Mesothelial cell of epicardium (in vitro differentiated cells): ENCODE data around the gene S100G. TPM values are rescaled to one million over a fixed set of nuclear protein-coding genes. Genes with fewer than 3 reads are reported as not detected.

Experiments used
- DNase-seq, 2 experiments: peaks; one replicate each; pipeline ENCODE4 v3.0.0; 2021; ENCODE audit warnings: low spot score in 2 of 2; ENCODE audit not compliant: unreplicated experiment in 2 of 2
- H3K27ac Mint-ChIP-seq: 2 replicates; pipeline ENCODE4 v1.8.0; 2021; ENCODE audit warnings: mixed read lengths
- H3K27me3 Mint-ChIP-seq: 2 replicates; pipeline ENCODE4 v1.8.0; 2021; ENCODE audit warnings: low read depth, mixed read lengths
- H3K36me3 Mint-ChIP-seq: 2 replicates; pipeline ENCODE4 v1.8.0; 2021; ENCODE audit warnings: mixed read lengths
- H3K4me1 Mint-ChIP-seq: 2 replicates; pipeline ENCODE4 v1.8.0; 2021; ENCODE audit warnings: mixed read lengths
- H3K4me3 Mint-ChIP-seq: 2 replicates; pipeline ENCODE4 v1.8.0; 2021; ENCODE audit warnings: mild to moderate bottlenecking, moderate library complexity, mixed read lengths
- H3K9me3 Mint-ChIP-seq: 2 replicates; pipeline ENCODE4 v1.8.0; 2021; ENCODE audit warnings: mixed read lengths
- total RNA-seq: library from RNA; stranded (reverse); gene quantifications from 3 replicates; pipeline ENCODE4 v1.2.1, GENCODE V29; 2021
- TF ChIP-seq, protein P1 (sequence below): fragments of 200-600 bp; sonication (generic); IDR thresholded peaks from one replicate; pipeline ENCODE4 v1.5.0; 2021; ENCODE audit warnings: antibody characterized with exemption; ENCODE audit not compliant: unreplicated experiment

The S100G gene
- total RNA-seq, 1 donor from 2014 or later: not detected

DNA sequence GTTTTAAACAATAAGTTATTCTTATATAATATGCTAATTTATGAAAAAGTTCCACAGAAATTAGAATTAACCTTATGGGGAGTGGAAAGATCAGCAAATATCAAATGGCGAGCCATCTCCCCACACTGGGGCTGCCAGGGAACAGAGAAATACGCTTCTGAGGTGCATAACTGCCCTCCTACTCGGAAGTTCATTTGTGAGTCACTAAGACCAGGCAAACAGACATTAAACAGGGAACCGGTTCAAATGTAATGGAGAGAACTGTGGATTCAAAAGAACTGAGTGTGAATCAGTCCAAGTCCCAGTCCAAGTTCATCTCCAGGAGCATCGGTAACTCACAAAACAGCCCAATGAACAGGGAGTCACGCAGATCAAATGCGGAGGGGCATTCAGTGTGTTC lies 11.4 kb upstream of the S100G start:
- no peak for DNase-seq
- Mint-ChIP-seq H3K27me3 (no peaks in the 10 kb centered on the region), H3K36me3 (peaks cover 52% of the 10 kb centered on the region), H3K4me1 (peaks cover 2% of the 10 kb centered on the region), H3K27ac (no peak overlapping the region), H3K4me3 (no peak overlapping the region), H3K9me3 (no peaks in the 10 kb centered on the region)
- TF ChIP-seq, protein P1, sequence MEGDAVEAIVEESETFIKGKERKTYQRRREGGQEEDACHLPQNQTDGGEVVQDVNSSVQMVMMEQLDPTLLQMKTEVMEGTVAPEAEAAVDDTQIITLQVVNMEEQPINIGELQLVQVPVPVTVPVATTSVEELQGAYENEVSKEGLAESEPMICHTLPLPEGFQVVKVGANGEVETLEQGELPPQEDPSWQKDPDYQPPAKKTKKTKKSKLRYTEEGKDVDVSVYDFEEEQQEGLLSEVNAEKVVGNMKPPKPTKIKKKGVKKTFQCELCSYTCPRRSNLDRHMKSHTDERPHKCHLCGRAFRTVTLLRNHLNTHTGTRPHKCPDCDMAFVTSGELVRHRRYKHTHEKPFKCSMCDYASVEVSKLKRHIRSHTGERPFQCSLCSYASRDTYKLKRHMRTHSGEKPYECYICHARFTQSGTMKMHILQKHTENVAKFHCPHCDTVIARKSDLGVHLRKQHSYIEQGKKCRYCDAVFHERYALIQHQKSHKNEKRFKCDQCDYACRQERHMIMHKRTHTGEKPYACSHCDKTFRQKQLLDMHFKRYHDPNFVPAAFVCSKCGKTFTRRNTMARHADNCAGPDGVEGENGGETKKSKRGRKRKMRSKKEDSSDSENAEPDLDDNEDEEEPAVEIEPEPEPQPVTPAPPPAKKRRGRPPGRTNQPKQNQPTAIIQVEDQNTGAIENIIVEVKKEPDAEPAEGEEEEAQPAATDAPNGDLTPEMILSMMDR: no peak

DNA sequence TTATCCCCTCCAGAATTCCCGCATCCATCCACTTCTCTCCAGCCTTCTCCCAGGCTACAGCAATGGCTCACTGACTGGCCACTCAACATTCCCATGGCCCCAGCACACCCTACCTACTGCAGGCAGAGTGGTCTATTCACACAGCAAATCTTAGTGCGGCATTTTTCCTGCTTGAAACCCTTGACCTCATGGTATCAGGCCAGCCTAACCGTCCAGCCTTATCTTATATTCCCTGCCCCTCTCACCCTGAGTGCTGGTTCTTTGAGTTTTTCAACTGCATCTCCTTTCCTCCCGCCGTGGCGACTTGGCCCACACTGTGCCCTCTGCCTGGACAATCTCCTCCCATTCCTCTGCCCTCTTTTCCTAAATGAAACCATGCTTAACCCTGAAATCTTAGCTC lies 10.0 kb upstream of the S100G start:
- Mint-ChIP-seq H3K9me3 (no peaks in the 10 kb centered on the region), H3K4me3 (no peak overlapping the region), H3K27ac (no peak overlapping the region), H3K27me3 (no peaks in the 10 kb centered on the region), H3K4me1 (no peaks in the 10 kb centered on the region), H3K36me3 (peaks cover 55% of the 10 kb centered on the region)
- TF ChIP-seq, protein P1: no peak
- no peak for DNase-seq

GRCh38 chrX:16640823-16641222 lies 9.1 kb upstream of the S100G start:
- Mint-ChIP-seq H3K27me3 (no peaks in the 10 kb centered on the region), H3K4me1 (no peaks in the 10 kb centered on the region), H3K36me3 (peaks cover 56% of the 10 kb centered on the region), H3K9me3 (no peaks in the 10 kb centered on the region), H3K4me3 (no peak overlapping the region), H3K27ac (no peak overlapping the region)
- no peak for DNase-seq
- TF ChIP-seq, protein P1: no peak

DNA sequence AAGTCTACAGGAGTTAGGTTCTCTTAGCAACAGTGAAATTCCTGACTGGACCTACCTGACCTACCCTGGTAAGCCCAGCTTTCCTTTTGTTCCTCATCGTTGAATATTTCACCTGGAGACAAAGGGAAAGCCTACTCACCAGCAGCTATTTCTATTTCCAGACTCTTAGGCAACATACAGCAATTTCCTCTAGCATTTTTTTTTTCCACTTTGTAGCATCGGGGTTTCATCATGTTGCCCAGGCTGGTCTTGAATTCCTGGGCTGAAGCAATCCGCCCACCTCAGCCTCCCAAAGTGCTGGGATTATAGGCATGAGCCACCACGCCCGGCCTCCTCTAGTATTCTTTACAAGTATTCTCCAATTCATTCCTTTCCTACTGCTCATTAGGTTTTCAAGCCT lies 6.8 kb upstream of the S100G start:
- TF ChIP-seq, protein P1: no peak
- Mint-ChIP-seq H3K27ac (no peak overlapping the region), H3K9me3 (no peaks in the 10 kb centered on the region), H3K27me3 (no peaks in the 10 kb centered on the region), H3K4me1 (no peaks in the 10 kb centered on the region), H3K4me3 (no peak overlapping the region), H3K36me3 (peaks cover 51% of the 10 kb centered on the region)
- no peak for DNase-seq

GRCh38 chrX:16646366-16647138 lies 3.4 kb upstream of the S100G start:
- H3K4me1 Mint-ChIP-seq: no peaks in the 10 kb centered on the region
- H3K36me3 Mint-ChIP-seq: peaks cover 35% of the 10 kb centered on the region
- H3K4me3 Mint-ChIP-seq: no peak overlapping the region
- DNase-seq: no peak
- H3K9me3 Mint-ChIP-seq: no peaks in the 10 kb centered on the region
- H3K27me3 Mint-ChIP-seq: no peaks in the 10 kb centered on the region
- H3K27ac Mint-ChIP-seq: no peak overlapping the region
- TF ChIP-seq, protein P1: no peak
